GM12872 (cell line): ENCODE measurements around the gene CXCL12.

Source experiments
- TF ChIP-seq, protein P1 (sequence below): IDR thresholded peaks from 3 replicates; pipeline ENCODE4 v1.5.1; 2011; ENCODE audit warnings: low read depth, mild to moderate bottlenecking, low read length, moderate library complexity; ENCODE audit not compliant: insufficient read depth

Gene CXCL12

DNA sequence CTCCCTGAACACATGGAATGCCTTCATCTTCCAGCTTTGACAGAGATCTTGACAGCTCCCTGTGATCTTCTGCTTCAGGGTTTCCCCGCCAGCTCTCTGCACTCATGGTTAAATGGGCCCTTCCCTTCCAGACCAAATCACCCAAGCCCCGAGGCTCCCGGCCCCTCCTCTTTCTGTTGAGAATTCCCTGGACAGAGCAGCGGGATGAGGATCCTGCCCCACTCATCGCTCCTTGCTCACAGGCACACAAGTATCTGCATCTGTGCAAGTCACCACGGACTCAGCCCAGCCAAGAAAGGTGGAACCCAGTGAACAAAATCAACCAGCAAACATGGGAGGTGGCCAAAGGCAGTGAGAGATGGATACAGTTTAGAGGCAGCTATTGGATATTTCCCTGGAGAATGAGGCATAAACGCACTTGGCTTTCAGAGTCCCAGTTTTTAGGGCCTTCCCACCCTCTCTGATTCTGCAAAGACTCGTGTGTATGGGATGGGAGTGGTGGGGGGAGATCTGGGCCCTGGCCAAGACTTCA, 37.7 kb upstream of the CXCL12 start:
- TF ChIP-seq, protein P1, sequence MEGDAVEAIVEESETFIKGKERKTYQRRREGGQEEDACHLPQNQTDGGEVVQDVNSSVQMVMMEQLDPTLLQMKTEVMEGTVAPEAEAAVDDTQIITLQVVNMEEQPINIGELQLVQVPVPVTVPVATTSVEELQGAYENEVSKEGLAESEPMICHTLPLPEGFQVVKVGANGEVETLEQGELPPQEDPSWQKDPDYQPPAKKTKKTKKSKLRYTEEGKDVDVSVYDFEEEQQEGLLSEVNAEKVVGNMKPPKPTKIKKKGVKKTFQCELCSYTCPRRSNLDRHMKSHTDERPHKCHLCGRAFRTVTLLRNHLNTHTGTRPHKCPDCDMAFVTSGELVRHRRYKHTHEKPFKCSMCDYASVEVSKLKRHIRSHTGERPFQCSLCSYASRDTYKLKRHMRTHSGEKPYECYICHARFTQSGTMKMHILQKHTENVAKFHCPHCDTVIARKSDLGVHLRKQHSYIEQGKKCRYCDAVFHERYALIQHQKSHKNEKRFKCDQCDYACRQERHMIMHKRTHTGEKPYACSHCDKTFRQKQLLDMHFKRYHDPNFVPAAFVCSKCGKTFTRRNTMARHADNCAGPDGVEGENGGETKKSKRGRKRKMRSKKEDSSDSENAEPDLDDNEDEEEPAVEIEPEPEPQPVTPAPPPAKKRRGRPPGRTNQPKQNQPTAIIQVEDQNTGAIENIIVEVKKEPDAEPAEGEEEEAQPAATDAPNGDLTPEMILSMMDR: no peak

DNA sequence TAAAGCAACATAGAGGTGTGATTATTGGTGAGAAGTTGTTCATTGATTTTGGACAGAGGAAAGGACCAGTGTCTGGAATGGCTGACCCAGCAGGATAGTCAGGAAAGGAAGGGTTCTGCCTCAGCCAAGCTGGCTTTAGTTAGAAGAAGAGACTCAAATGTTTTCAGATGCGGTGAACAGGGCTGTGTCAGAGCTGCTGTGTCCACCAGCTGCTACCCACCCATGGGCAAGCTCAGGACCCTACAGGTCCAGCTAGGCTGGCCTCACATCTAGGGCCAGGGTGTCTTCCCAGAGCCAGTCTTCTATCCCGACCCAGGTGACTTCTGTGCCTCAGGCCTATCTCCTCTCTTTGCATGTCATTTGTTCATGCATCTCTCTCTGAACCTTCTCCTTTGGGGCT, 37.3 kb upstream of the CXCL12 start:
- TF ChIP-seq, protein P1: no peak

DNA sequence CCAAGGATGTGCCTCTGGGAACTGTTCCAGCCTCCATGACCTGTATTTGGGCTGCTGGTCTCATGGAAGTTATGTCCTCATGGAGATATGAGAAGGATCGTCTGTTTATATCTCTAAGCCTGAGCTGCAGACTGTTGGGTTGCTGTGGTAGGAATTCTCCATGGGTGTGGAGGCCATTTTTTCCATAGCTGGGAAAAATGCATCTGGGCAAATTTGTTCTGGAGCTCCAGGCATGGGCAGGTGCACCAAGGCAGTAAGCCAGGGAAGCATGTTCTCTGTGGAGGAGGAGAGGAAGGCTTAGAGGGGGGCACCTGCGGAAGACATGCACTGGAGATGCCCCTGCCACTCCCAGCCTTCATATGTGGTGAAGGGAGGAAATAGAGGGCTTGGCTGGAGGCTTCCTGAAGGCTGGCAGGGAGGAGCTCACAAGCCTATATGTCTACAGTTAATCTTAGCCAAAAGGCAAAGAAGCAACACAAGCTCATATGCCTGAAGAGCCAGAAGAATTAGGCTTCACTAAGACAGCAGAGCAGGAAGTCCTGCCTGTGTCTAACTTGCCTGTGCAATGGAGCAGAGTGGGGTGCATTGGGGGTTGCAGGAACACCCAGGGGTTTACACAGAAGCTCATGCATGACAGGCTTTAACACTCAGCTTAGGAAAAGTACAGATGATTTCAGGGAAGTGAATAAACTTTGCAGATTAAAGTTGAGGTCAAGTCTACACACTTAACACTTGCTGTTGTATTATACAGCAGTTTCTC, 35.1 kb upstream of the CXCL12 start:
- TF ChIP-seq, protein P1: no peak

DNA sequence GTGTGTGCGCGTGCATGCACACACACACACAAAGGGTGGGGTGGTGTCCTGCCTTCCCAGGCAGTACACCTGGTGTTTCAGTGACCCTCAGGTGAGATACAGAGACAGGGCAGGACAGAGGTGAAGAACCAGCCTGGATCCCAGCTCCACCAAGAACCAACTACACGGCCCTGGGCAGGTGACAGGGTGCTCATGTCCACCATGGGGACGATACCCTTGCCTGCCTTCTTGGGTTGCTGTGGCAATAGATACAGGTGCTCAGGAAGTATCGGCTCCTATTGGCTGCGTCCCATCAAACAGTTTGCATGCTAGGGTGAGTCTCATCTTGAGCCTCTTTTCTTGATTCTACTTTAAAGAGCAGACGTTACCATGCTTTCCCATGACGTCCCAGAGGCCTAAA, 33.7 kb upstream of the CXCL12 start:
- TF ChIP-seq, protein P1: no peak

DNA sequence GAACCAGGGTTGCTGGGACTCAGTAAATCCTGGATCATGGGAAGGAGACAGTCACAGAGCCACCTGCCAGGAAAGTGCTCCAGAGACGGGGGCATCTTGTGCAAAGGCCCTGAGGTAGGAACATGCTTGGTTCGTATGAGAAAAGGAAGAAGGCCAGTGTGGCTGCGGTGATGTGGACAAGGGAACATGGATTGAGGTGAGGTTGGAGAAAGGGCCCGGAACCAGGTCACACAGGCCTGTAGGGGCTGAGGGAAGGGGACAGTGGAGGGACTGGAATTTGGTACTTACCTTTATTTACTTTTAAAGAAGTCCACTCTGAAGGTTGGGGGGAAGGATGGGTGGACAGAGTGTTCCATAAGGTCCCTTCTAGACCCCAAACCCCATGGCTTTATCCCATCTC, 32.9 kb upstream of the CXCL12 start:
- TF ChIP-seq, protein P1: no peak

DNA sequence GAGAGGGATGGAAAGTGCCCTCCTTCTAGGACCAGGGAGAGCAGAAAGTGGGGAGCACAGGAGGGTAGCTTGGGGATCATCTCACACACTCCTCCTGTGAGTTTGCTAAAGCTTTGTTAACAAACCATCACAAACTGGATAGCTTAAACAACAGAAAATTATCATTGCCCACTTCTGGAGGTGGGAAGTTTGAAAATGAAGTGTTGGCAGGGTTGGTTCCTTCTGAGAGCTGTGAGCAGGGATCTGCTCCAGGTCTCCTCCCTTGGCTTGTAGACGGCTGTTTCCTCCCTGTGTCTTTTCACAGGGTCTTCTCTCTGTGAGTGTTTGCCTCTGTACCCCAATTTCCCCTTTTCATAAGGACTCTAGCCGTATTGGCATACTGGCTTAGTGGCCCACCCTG, 32.0 kb upstream of the CXCL12 start:
- TF ChIP-seq, protein P1: no peak

DNA sequence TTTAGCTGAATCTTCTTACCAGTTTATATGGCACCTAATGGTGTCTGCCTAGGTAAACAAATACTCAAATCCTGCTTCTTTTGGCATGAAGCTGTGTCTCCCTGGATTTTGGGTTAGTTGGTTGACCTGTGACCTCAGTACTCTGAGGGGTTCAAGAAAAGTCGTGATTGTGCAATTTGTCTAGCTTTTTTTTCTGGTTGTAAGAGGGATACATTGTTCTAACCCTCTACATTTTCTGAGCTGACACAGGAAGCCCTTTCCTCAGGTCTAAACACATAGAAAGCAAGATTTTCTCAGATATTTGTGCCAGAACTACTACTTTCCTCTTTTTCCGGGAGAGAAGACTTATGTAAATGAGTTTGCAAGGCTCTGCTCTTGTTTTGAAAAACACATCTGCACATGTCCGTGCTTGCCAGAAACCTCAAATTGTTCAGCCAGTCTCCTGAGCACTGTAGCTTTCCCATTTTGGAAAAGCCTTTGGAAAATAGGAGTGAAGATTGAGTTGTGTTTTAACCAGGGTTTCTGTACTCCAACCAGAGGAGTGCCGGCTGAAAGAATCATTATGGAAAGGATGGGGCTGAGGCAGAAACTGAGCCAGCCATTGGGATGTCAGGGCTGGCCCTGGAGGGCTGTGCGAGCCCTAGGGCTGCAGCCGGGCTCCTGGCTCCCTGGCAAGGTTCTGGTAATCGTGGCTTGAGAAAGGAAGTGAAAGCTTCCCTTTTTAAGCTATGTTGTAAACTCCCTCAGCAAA, 31.3 kb upstream of the CXCL12 start:
- TF ChIP-seq, protein P1: no peak
